SH-SY5Y (cell line): Measurements from ENCODE around the gene SYNJ2.

Source experiments
- GATA2 ChIP-seq: IDR thresholded peaks from 2 replicates; pipeline ENCODE4 v1.6.1; 2011; ENCODE audit warnings: mild to moderate bottlenecking, low read depth, low read length
- GATA3 ChIP-seq: IDR thresholded peaks from 2 replicates; pipeline ENCODE4 v1.6.1; 2011; ENCODE audit warnings: low read depth, mild to moderate bottlenecking, low read length, moderate library complexity

- TF ChIP-seq GATA3 (no peak), GATA2 (no peak)
Observed at GRCh38 chr6:158037771-158038170, 56.1 kb downstream of the SYNJ2 start.
